Cardiac septum (tissue), 1 donor: ENCODE measurements around the gene CACNA1H. TPM values are rescaled to one million over a fixed set of nuclear protein-coding genes. Genes with fewer than 3 reads are reported as not detected.

Source experiments
- DNase-seq: peaks from one replicate; pipeline ENCODE4 v3.0.0-alpha.2; 2020; ENCODE audit warnings: low spot score
- intact Hi-C: fragments of 100-400 bp; cut with DNase I; formaldehyde crosslinking; loops from one replicate; pipeline ENCODE4 v1.14.0; 2022
- total RNA-seq: library from RNA; stranded (reverse); fragmentation: NEBNext Ultra II Directional; extraction: Animal tissue kit (Norgen Biotek cat#: 25700); gene quantifications from one replicate; pipeline ENCODE4 v1.2.1, GENCODE V29; 2021
- donor health status: DM: no; HTN: no; CAD: no.

Gene CACNA1H
- total RNA-seq, 1 donor from 2014 or later = 4.7 TPM

DNA sequence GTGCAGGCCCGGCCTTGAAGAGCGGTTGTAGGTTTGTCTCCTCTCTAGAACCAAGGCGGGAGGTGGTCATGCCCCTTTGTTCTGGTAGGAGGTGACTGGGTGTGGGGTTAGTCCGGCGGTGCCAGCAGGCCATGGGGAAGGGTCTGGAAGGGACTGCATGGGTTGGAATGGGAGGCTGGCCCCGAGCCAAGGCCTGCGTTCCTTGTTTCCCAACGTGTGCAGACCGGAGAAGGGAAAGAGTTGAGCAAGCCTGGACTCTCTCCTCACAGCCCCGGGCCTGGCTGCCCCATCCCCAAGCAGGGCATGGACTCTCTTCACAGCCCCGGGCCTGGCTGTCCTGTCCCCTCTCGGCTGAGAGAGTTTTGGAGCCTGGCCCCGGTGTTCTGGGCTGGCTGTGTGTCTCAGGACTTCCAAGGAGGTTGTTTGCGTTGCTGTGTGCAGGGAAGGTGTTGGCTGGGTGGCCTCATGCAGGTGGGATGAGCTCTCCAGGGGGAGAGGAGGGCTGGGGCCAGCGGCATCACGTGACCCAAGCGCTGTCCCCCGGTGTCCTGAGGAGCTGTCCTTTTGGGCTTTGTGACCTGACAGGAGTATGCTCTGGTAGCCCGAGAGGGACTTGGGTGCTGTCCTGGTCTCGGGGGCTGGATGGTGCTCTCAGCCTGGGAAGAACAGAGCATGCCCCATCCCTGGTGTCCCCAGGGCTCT, 2.6 kb downstream of the CACNA1H start:
- intact Hi-C loops = no loop called here
- no peak for DNase-seq

- no peak for DNase-seq
- intact Hi-C loops = no loop called here
These were observed 3.4 kb downstream of the CACNA1H start for GRCh38 chr16:1156055-1156982.

DNA sequence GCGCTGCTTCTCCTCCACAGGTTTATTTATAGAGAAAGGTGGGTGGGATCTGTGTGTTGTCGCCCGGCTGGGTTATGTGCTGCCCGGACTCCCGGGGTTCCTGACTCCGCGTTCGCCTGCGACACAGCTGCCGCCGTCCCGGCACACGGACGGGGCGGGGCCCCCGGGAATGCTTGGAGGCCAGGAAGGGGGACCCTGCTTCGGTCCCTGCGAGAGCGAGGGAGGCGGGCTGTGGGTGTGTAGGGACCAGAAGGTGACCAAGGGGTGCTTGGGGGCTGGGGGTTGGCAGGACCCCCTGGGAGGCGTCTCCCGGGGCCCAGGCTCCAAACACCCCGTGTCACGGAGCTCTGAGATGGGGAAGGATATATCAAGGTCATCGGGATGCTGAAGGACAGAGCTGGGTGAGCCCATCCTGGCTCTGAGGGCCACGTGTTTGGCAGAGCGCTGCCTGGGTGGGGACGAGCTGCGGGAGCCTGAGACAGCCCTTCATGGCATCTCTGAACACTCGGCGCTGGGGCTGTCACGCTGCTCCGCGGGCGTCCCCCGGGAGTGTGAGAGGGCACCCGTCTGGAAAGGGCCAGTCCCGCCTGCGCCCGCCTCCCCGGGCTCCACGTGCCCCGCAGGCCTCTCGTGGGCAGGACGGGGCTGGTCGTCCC, 4.2 kb downstream of the CACNA1H start:
- intact Hi-C loops = no loop called here
- no peak for DNase-seq

- intact Hi-C loops = no loop called here
- DNase-seq = no peak
These were observed 4.9 kb downstream of the CACNA1H start for GRCh38 chr16:1157639-1158455.

DNA sequence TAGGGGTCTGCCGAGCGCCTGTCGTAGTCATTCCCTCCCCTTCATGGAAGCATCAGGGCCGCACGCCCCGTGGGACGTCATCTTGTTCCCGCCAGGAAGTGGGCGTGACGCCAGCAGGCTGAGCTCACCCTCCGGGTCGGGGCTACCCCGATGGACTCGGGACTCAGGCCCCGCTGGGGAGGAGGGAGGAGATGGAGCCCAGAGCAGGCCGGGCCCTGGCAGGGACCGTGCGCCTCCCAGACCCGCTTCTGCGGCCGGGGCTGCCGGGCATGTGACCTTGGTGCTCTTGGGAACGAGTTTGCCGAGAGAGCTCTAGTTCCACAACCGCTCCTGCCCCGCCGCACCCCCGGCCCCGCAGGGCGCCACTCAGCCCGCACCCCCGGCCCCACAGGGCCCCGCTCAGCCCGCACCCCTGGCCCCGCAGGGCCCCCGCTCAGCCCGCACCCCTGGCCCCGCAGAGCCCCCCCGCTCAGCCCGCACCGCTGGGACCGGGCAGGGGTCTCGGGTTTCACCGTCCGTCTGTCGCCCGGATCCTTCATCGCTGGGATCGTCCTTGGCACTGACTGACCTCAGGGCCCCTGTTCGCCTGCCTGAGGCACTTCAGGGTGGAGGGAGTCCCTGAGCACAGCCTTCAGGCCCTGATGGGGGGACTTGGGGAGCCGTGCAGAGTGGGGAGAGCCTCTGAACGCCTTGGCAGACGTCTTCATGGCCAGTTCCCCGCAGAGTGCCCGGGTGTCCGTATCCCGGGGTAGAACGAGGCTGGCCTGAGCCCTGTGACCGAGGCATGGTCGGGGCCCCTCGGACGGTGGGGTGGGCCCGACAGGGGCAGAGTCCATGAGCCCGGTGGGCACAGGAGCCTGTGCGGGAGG, 5.8 kb downstream of the CACNA1H start:
- no peak for DNase-seq
- intact Hi-C loops = no loop called here

- DNase-seq = no peak
- intact Hi-C loops = no loop called here
These were observed 6.5 kb downstream of the CACNA1H start for GRCh38 chr16:1159325-1159972.

- intact Hi-C loops = no loop called here
- DNase-seq = no peak
These were observed 7.3 kb downstream of the CACNA1H start for GRCh38 chr16:1159973-1160772.

DNA sequence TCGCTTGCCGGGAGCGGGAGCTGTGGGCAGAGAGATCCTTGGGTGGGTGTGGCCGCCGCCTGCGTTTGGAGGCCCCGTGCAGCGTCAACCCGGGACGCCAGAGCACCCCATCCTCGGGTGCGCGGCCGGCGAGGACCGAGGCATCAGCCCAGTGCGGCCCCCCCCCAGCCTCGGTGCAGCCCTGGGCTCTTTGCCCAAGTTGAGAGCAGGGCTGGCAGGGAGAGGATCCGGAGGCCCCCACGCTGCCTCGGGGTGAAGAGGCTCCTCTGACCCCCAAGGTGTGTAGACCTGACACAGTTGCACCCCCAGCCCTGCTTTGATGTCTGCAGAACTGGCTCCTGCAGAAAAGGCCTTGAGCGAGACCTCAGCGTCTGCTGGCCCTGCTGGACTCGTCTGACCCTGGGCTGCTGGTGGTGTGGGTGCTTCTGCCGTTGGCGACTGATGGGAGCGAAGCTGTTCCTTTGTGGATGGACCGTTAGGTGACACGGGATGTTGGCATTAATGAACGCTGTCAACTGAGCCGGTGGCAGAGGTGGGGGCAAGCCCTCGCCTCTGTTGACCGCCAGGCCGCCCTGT, 8.0 kb downstream of the CACNA1H start:
- intact Hi-C loops = no loop called here

GRCh38 chr16:1162701-1163566, 10.0 kb downstream of the CACNA1H start:
- intact Hi-C loops = no loop called here

More for the DNA sequence above, 8.0 kb downstream of the CACNA1H start:
- no peak for DNase-seq

GRCh38 chr16:1163567-1164055, 10.7 kb downstream of the CACNA1H start:
- intact Hi-C loops = no loop called here
- DNase-seq = no peak

More at GRCh38 chr16:1162701-1163566, 10.0 kb downstream of the CACNA1H start:
- DNase-seq = no peak

DNA sequence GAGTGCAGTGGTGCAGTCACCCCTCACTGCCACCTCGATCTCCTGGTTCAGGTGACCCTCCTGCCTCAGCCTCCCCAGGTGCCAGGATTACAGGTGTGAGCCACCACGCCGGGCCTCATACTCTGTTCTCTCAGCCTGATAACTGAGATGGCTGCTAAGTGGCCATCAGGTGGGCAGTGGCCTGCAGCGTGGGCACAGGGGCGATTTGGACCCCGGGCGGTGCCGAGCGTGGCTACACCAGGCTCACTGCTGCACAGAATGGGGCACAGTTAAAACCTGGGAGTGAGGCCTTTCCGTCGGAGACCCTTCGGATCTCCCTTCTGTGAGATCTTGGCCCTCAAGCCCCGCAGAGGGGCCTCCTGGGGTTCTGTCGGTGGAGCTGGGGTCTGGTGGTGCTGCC, 11.5 kb downstream of the CACNA1H start:
- intact Hi-C loops = no loop called here
- DNase-seq = no peak

DNA sequence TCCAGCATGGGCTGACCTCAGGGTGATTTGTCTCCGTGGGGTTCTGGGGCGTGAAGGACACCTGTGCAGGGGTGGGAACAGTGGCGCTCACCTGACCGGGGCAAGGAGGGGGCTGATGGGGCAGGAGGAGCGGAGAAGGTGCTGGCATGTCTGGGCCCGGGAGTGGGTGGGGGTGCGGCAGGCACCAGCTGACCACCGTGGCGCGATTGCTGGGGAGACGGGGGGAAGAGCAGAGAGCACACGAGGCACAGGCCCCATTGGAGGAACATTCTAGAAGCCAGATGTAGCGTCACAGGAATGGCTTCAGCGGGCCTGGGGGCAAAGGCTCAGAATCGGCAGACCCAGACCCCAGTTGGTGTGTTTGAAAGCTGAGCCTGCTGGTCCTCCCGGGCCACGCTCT, 12.1 kb downstream of the CACNA1H start:
- intact Hi-C loops = no loop called here
- DNase-seq = no peak

DNA sequence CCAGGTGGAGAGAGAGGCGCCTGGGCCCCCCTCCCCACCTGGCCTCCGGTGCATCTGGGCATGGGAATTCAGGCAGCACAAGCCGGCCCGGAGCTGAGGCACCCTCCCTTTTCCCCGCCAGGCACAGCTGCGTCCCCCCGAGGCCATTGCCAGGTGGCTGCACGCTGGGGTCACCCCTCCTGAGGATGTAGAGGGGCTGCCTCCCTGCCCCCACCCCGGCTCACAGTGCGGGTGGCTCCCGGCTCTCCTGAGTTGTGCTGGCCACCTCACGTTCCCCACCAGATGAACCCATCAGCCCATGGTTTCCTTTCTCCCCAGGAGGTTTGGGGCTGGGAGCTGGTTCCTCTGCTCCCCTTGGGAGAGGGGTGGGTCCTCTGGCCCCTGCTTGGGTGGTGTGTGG, 12.6 kb downstream of the CACNA1H start:
- intact Hi-C loops = no loop called here
- no peak for DNase-seq

- intact Hi-C loops = no loop called here
- DNase-seq = no peak
These were observed 14.6 kb downstream of the CACNA1H start for GRCh38 chr16:1167276-1168107.

DNA sequence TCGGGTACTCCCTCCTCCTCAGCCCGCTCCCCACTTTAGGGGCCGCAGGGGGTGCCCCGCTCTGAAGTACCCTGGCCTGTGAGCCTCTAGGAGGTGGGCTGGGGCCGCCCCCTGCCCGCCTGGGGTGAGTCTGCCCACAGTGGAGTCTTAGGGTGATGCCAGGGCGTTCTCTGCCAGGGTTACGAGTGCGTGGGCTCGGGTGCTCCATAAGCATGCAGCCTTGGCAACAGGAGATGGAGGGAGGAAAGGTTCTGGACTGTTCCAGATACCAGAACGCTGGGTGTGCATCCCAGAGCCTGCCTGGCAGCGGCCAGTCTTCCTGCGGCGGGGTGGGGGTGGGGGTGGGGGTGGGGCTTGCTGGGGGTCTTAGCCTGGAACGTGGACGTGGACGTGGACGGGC, 15.9 kb downstream of the CACNA1H start:
- no peak for DNase-seq
- intact Hi-C loops = no loop called here
